ENCODE results near the gene HECTD4.

DNA sequence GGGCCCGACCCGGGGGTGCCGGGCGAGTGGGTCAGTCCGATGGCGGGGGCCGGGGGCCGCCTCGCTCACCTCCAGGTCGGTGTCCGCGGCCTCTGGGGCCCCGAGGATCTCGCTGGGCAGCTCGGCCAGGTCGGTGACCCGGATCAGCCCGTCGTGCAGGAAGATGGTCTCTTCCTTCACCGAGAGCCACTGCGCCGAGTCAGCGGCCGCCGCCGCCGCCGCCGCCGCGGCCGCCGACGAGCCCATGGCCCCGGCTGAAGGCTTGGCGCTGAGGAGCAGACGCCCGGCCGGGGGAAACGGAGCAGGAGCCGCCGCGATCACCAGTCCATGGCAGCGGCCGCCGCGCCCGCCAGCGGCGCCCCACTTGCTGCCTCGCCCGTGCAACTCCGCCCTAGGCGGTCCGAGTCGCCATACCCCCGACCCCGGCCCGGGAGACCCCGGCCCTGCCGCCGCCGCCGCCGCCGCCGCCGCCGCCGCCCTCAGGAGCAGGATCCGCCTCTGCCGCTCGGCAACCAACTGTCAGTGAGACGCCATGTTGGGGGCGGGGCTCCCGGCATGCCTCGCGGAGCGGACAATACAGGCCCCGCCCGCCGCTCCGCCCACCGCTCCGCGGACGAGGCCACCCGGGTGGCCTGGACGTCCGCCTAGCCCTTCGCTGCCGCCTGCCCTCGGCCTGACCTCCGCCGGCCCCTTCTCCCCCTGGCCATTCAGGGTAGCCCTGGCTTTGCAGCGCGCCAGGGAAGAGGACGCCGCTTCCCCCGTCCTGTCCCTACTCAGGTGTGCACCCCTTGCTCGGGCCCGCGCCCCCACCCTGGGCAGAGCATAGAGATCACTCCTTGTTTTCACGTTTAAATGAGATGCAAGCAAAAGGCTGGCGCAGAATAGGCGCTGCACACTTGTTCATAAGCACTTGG lies at the start of gene HECTD4:
- TF ChIP-seq, protein P1, sequence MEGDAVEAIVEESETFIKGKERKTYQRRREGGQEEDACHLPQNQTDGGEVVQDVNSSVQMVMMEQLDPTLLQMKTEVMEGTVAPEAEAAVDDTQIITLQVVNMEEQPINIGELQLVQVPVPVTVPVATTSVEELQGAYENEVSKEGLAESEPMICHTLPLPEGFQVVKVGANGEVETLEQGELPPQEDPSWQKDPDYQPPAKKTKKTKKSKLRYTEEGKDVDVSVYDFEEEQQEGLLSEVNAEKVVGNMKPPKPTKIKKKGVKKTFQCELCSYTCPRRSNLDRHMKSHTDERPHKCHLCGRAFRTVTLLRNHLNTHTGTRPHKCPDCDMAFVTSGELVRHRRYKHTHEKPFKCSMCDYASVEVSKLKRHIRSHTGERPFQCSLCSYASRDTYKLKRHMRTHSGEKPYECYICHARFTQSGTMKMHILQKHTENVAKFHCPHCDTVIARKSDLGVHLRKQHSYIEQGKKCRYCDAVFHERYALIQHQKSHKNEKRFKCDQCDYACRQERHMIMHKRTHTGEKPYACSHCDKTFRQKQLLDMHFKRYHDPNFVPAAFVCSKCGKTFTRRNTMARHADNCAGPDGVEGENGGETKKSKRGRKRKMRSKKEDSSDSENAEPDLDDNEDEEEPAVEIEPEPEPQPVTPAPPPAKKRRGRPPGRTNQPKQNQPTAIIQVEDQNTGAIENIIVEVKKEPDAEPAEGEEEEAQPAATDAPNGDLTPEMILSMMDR (IDR thresholded peaks at IDR 0.05): no peak
- TF ChIP-seq POLR2A (IDR thresholded peaks at IDR 0.05): peak; percentile 46 to 76
